BLaER1 (cell line): ENCODE measurements around the gene LHFPL5.

ENCODE experiments used
- H3K27ac ChIP-seq: shearing (Covaris generic); formaldehyde crosslinking; 2 replicates; pipeline ENCODE4 v1.8.1; 2022
- H3K27me3 ChIP-seq: shearing (Covaris generic); formaldehyde crosslinking; 2 replicates; pipeline ENCODE4 v1.8.1; 2022
- H3K36me3 ChIP-seq: shearing (Covaris generic); formaldehyde crosslinking; 2 replicates; pipeline ENCODE4 v1.8.1; 2022
- H3K4me1 ChIP-seq: shearing (Covaris generic); formaldehyde crosslinking; 2 replicates; pipeline ENCODE4 v1.8.1; 2022
- H3K4me2 ChIP-seq: shearing (Covaris generic); formaldehyde crosslinking; 2 replicates; pipeline ENCODE4 v1.8.1; 2022
- H3K4me3 ChIP-seq: shearing (Covaris generic); formaldehyde crosslinking; 2 replicates; pipeline ENCODE4 v1.8.1; 2022
- H3K9ac ChIP-seq: shearing (Covaris generic); formaldehyde crosslinking; 2 replicates; pipeline ENCODE4 v1.8.1; 2022
- H3K9me3 ChIP-seq: shearing (Covaris generic); formaldehyde crosslinking; 2 replicates; pipeline ENCODE4 v1.8.1; 2022
- H4K20me1 ChIP-seq: shearing (Covaris generic); formaldehyde crosslinking; 2 replicates; pipeline ENCODE4 v1.8.1; 2022
- Cebpa-rat ChIP-seq: shearing (Covaris generic); IDR thresholded peaks from 2 replicates; pipeline ENCODE4 v1.8.1; 2022

The LHFPL5 gene

GRCh38 chr6:35804996-35805736 is at the start of gene LHFPL5:
TSS of gene LHFPL5 (plus strand) at chr6:35805352. CDS start at chr6:35805671, 319 bp downstream.
- Histone ChIP-seq H3K9me3 (no peaks in the 10 kb centered on the region), H3K27me3 (no peaks in the 10 kb centered on the region), H3K4me1 (0 out of 2 replicates have a peak, but pooled peaks cover 8% of the 10 kb centered on the region), H3K36me3 (no peaks in the 10 kb centered on the region), H4K20me1 (0 out of 2 replicates have a peak, but pooled peaks cover 11% of the 10 kb centered on the region), H3K4me2 (peak within 1 kb of the TSS; percentile 61), H3K27ac (no peak within 1 kb of the TSS), H3K9ac (no peak within 1 kb of the TSS), H3K4me3 (peak within 1 kb of the TSS; percentile 36; the same call in 1 of the 2 replicates)
- no peak for TF ChIP-seq Cebpa-rat

- Histone ChIP-seq H3K27me3 (no peaks in the 10 kb centered on the region), H3K27ac (peak overlapping the region; percentile 77), H3K4me3 (no peak overlapping the region), H3K9me3 (no peaks in the 10 kb centered on the region), H3K9ac (no peak overlapping the region), H3K4me2 (peak overlapping the region; percentile 75), H4K20me1 (no peaks in the 10 kb centered on the region), H3K4me1 (peaks cover 56% of the 10 kb centered on the region), H3K36me3 (no peaks in the 10 kb centered on the region)
- no peak for TF ChIP-seq Cebpa-rat
Measured at GRCh38 chr6:35757456-35758123, 47.6 kb upstream of the LHFPL5 start.

- Histone ChIP-seq H4K20me1 (no peaks in the 10 kb centered on the region), H3K27me3 (no peaks in the 10 kb centered on the region), H3K27ac (peak overlapping the region; percentile 77), H3K4me3 (0 out of 2 replicates have a peak overlapping the region, but pooled peaks have one; percentile 2), H3K9ac (peak overlapping the region; percentile 57), H3K4me1 (peaks cover 54% of the 10 kb centered on the region), H3K4me2 (peak overlapping the region; percentile 75), H3K9me3 (no peaks in the 10 kb centered on the region), H3K36me3 (no peaks in the 10 kb centered on the region)
- TF ChIP-seq Cebpa-rat, result no peak
Measured at GRCh38 chr6:35759426-35759825, 45.7 kb upstream of the LHFPL5 start.

GRCh38 chr6:35765739-35766138 is 39.4 kb upstream of the LHFPL5 start:
- Histone ChIP-seq H3K4me3 (no peak overlapping the region), H3K36me3 (no peaks in the 10 kb centered on the region)
- TF ChIP-seq Cebpa-rat, result no peak

GRCh38 chr6:35769211-35769610 is 35.9 kb upstream of the LHFPL5 start:
- Histone ChIP-seq H3K4me3 (no peak overlapping the region), H4K20me1 (no peaks in the 10 kb centered on the region), H3K4me2 (no peak overlapping the region), H3K27ac (no peak overlapping the region), H3K27me3 (no peaks in the 10 kb centered on the region), H3K9ac (no peak overlapping the region), H3K4me1 (peaks cover 32% of the 10 kb centered on the region), H3K36me3 (no peaks in the 10 kb centered on the region), H3K9me3 (no peaks in the 10 kb centered on the region)
- TF ChIP-seq Cebpa-rat, result no peak

More at GRCh38 chr6:35765739-35766138, 39.4 kb upstream of the LHFPL5 start:
- H3K4me2 ChIP-seq, result no peak overlapping the region
- H3K9ac ChIP-seq, result no peak overlapping the region
- H3K4me1 ChIP-seq, result peaks cover 13% of the 10 kb centered on the region
- H3K27me3 ChIP-seq, result no peaks in the 10 kb centered on the region
- H3K27ac ChIP-seq, result no peak overlapping the region
- H4K20me1 ChIP-seq, result no peaks in the 10 kb centered on the region
- H3K9me3 ChIP-seq, result no peaks in the 10 kb centered on the region

GRCh38 chr6:35771343-35771627 is 33.9 kb upstream of the LHFPL5 start:
- Histone ChIP-seq H3K27ac (peak overlapping the region; percentile 31; the same call in 1 of the 2 replicates), H3K4me1 (peaks cover 39% of the 10 kb centered on the region), H3K4me2 (peak overlapping the region; percentile 77), H4K20me1 (no peaks in the 10 kb centered on the region), H3K36me3 (no peaks in the 10 kb centered on the region), H3K27me3 (peaks cover 5% of the 10 kb centered on the region; the same call in 1 of the 2 replicates), H3K4me3 (no peak overlapping the region), H3K9ac (no peak overlapping the region), H3K9me3 (no peaks in the 10 kb centered on the region)
- no peak for TF ChIP-seq Cebpa-rat

- peak overlapping the region; percentile 55; the same call in 1 of the 2 replicates for H3K27ac ChIP-seq
- H3K9me3 ChIP-seq, result no peaks in the 10 kb centered on the region
- H3K9ac ChIP-seq, result no peak overlapping the region
- peak overlapping the region; percentile 60 for H3K4me2 ChIP-seq
- H3K4me1 ChIP-seq, result peaks cover 47% of the 10 kb centered on the region
- H4K20me1 ChIP-seq, result no peaks in the 10 kb centered on the region
- TF ChIP-seq Cebpa-rat, result no peak
- peaks cover 10% of the 10 kb centered on the region; the same call in 1 of the 2 replicates for H3K27me3 ChIP-seq
- H3K36me3 ChIP-seq, result no peaks in the 10 kb centered on the region
- H3K4me3 ChIP-seq, result no peak overlapping the region
Measured at GRCh38 chr6:35774116-35774794, 30.9 kb upstream of the LHFPL5 start.

- Histone ChIP-seq H4K20me1 (no peaks in the 10 kb centered on the region), H3K27me3 (peaks cover 10% of the 10 kb centered on the region; the same call in 1 of the 2 replicates), H3K4me2 (no peak overlapping the region), H3K4me3 (no peak overlapping the region), H3K27ac (no peak overlapping the region), H3K9me3 (no peaks in the 10 kb centered on the region), H3K36me3 (no peaks in the 10 kb centered on the region), H3K9ac (no peak overlapping the region), H3K4me1 (peaks cover 44% of the 10 kb centered on the region)
- no peak for TF ChIP-seq Cebpa-rat
Measured at GRCh38 chr6:35775031-35775430, 30.1 kb upstream of the LHFPL5 start.

GRCh38 chr6:35776364-35777215 is 28.6 kb upstream of the LHFPL5 start, which contains the start of gene CLPSL2:
TSS of gene CLPSL2 (plus strand) at chr6:35776598. CDS start at chr6:35776619, 21 bp downstream.
- Histone ChIP-seq H3K9ac (peak within 1 kb of the TSS; percentile 77), H3K4me1 (peaks cover 29% of the 10 kb centered on the region), H3K27ac (peak within 1 kb of the TSS; percentile 74), H3K4me2 (peak within 1 kb of the TSS; percentile 98), H3K4me3 (peak within 1 kb of the TSS; percentile 73), H4K20me1 (no peaks in the 10 kb centered on the region), H3K9me3 (no peaks in the 10 kb centered on the region), H3K27me3 (peaks cover 10% of the 10 kb centered on the region; the same call in 1 of the 2 replicates), H3K36me3 (no peaks in the 10 kb centered on the region)
- no peak for TF ChIP-seq Cebpa-rat
